Measurements from ENCODE around the gene MAP3K14.
"Not testable (repeated sequence)": the region's sequence is repeated elsewhere in the genome, so short reads cannot be mapped to it uniquely, and the experiment has no call there.

MAP3K14 gene

GRCh38 chr17:45314741-45315647, 1.8 kb downstream of the MAP3K14 start:
- no peak for DNase-seq

- DNase-seq = no peak
Measured at GRCh38 chr17:45313996-45314740, 2.7 kb downstream of the MAP3K14 start.

GRCh38 chr17:45313421-45313771, 3.4 kb downstream of the MAP3K14 start:
- DNase-seq = no peak

- no peak for DNase-seq
Measured at GRCh38 chr17:45312477-45313420, 4.1 kb downstream of the MAP3K14 start.

- DNase-seq = no peak
Measured at GRCh38 chr17:45311760-45312476, 4.9 kb downstream of the MAP3K14 start.

- no peak for DNase-seq
Measured at GRCh38 chr17:45311401-45311759, 5.4 kb downstream of the MAP3K14 start.

GRCh38 chr17:45310380-45311324, 6.2 kb downstream of the MAP3K14 start:
- no peak for DNase-seq

- DNase-seq = no peak
Measured at GRCh38 chr17:45309400-45309799, 7.4 kb downstream of the MAP3K14 start.

- DNase-seq = no peak
Measured at GRCh38 chr17:45308840-45309239, 8.0 kb downstream of the MAP3K14 start.

- no peak for DNase-seq
Measured at GRCh38 chr17:45308016-45308365, 8.8 kb downstream of the MAP3K14 start.

GRCh38 chr17:45307290-45308015, 9.4 kb downstream of the MAP3K14 start:
- DNase-seq = no peak

GRCh38 chr17:45306623-45307022, 10.2 kb downstream of the MAP3K14 start:
- DNase-seq = no peak

- DNase-seq = no peak
Measured at GRCh38 chr17:45306094-45306493, 10.7 kb downstream of the MAP3K14 start.

- no peak for DNase-seq
Measured at GRCh38 chr17:45305530-45306087, 11.2 kb downstream of the MAP3K14 start.

GRCh38 chr17:45302649-45303173, 14.1 kb downstream of the MAP3K14 start:
- no peak for DNase-seq

- DNase-seq = not testable (repeated sequence)
Measured at GRCh38 chr17:45302220-45302619, 14.6 kb downstream of the MAP3K14 start.

- no peak for DNase-seq
Measured at GRCh38 chr17:45301674-45302073, 15.1 kb downstream of the MAP3K14 start.

- no peak for DNase-seq
Measured at GRCh38 chr17:45300060-45300751, 16.6 kb downstream of the MAP3K14 start.

GRCh38 chr17:45299361-45299760, 17.5 kb downstream of the MAP3K14 start:
- no peak for DNase-seq

Measured in NCI-H1930 (cell line).